Karpas-422 (cell line): ENCODE results near the gene PRR20B. TPM values are rescaled to one million over a fixed set of nuclear protein-coding genes. Genes with fewer than 3 reads are reported as not detected.
"Not testable (repeated sequence)": the region's sequence is repeated elsewhere in the genome, so short reads cannot be mapped to it uniquely, and the experiment has no call there.

Experiments
- DNase-seq: peaks from one replicate; pipeline ENCODE4 v3.0.0-alpha.2; 2015
- H2AFZ ChIP-seq: fragments of 200-600 bp; sonication (generic); 2 replicates; pipeline ENCODE4 v1.6.1; 2014; ENCODE audit warnings: antibody characterized with exemption, low read length, mixed read lengths
- H3K27ac ChIP-seq: fragments of 200-600 bp; sonication (generic); 2 replicates; pipeline ENCODE4 v1.5.1; 2014; ENCODE audit warnings: mild to moderate bottlenecking, low read length, moderate library complexity
- H3K27me3 ChIP-seq: fragments of 200-600 bp; sonication (generic); 2 replicates; pipeline ENCODE4 v1.6.1; 2014; ENCODE audit warnings: low read length, mixed read lengths
- H3K36me3 ChIP-seq: fragments of 200-600 bp; sonication (generic); 2 replicates; pipeline ENCODE4 v1.6.1; 2014; ENCODE audit warnings: low read length, mixed read lengths; ENCODE audit not compliant: insufficient read depth
- H3K4me1 ChIP-seq: fragments of 200-600 bp; sonication (generic); 2 replicates; pipeline ENCODE4 v1.6.1; 2014; ENCODE audit warnings: mild to moderate bottlenecking, low read length, mixed read lengths
- H3K4me2 ChIP-seq: fragments of 200-600 bp; sonication (generic); 2 replicates; pipeline ENCODE4 v1.6.1; 2014; ENCODE audit warnings: low read length, low read depth, mild to moderate bottlenecking; ENCODE audit not compliant: poor library complexity, severe bottlenecking
- H3K4me3 ChIP-seq: fragments of 200-600 bp; sonication (generic); 2 replicates; pipeline ENCODE4 v1.5.1; 2014; ENCODE audit warnings: mild to moderate bottlenecking, antibody characterized with exemption, low read length, mixed read lengths
- H3K79me2 ChIP-seq: fragments of 200-600 bp; sonication (generic); 2 replicates; pipeline ENCODE4 v1.6.1; 2014; ENCODE audit warnings: mild to moderate bottlenecking, low read length, mixed read lengths
- H3K9ac ChIP-seq: fragments of 200-600 bp; sonication (generic); 2 replicates; pipeline ENCODE4 v1.6.0; 2014; ENCODE audit warnings: low read length
- H3K9me2 ChIP-seq: fragments of 200-600 bp; sonication (generic), shearing (Covaris generic); replicated peaks from 2 replicates; pipeline ENCODE4 v1.6.0; 2014; ENCODE audit warnings: mild to moderate bottlenecking, low read length, moderate library complexity; ENCODE audit not compliant: insufficient read depth
- H3K9me3 ChIP-seq: fragments of 300-700, 200-600 bp; sonication (generic); 2 replicates; pipeline ENCODE4 v1.6.1; 2014; ENCODE audit warnings: low read length, mixed read lengths
- H4K20me1 ChIP-seq: fragments of 200-600 bp; sonication (generic); 2 replicates; pipeline ENCODE4 v1.6.1; 2014; ENCODE audit warnings: mild to moderate bottlenecking, antibody characterized with exemption, low read length, low read depth; ENCODE audit not compliant: insufficient read depth
- small RNA-seq: library from RNA; depleted of rRNA; stranded (forward); fragments of <200 nt; gene quantifications from one replicate; pipeline ENCODE3, GENCODE V24; 2014
- total RNA-seq: library from RNA; depleted of rRNA; stranded (reverse); fragments of >200 nt; shearing (Covaris generic); gene quantifications from 2 replicates; pipeline ENCODE4 v1.2.3, GENCODE V29; 2014; ENCODE audit warnings: low replicate concordance; rRNA removed

PRR20B gene
- total RNA-seq, 1 experiment from 2014 or later: not detected

DNA sequence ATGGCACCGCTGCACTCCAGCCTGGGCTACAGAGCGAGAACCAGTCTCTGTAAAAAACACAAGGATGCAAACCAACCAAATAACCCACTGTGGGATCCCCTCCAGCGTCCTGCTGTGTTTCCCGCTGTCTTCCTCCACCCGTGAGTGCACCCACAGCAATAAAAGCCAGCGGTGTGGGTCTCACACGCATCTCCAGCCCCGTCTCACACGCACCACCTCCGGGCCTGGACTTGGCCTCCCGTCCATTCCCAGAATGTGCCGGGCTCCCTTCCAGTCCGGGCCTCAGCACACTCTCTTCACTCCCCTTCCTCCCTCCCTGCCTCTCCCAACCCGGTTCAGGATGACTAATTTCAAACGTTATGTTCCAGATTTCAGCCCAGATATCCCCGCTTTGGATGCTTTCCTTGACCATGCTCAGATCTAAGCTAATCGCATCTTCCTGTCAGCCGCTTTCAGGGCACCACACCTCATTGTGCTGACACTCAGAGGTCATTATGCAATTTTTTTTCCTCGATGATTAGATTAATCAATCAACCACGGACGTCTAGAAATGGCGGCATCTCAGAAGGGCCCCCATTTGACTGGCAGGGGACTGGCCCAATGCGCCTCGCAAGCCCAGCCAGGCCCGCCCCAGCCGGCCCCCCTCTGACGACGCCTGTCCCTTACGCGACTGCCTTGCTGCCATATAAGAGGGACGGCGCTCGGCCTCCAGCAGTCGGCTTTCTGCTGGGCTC, 6.9 kb upstream of the PRR20B start, which contains the start of gene PRR20A:
PRR20A (plus strand) TSS at position 684 of the 734 bp plus-strand sequence. CDS start 387 bp downstream, outside the sequence.
- H3K4me1 ChIP-seq, H3K27ac ChIP-seq, H3K9me2 ChIP-seq, H3K4me3 ChIP-seq, DNase-seq, H4K20me1 ChIP-seq, H2AFZ ChIP-seq, H3K79me2 ChIP-seq, H3K9me3 ChIP-seq, H3K9ac ChIP-seq, H3K4me2 ChIP-seq, H3K27me3 ChIP-seq, H3K36me3 ChIP-seq: not testable (repeated sequence)

DNA sequence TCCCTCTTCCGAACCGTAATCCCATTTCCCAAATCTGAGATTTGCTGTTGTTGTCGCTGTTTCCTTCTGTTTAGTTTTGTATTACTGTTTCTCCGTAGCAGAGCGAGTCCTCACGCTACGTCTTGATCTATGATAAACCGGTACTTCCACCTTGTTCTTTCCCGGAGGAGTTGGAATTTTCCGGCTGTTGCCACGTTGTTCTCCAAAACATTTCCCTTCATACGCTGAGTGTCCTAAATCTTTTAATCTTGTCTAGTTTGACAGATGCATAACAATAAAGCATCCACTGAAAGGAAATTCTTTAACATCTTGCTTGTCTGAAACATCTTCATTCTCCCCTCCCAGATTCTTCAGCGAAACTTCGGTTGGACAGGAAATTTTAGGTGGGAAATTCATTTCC, 818 bp downstream of the PRR20B start:
- not testable (repeated sequence) for H3K9ac ChIP-seq, H3K9me2 ChIP-seq, H2AFZ ChIP-seq, H3K27me3 ChIP-seq, H4K20me1 ChIP-seq, H3K4me2 ChIP-seq, DNase-seq, H3K9me3 ChIP-seq, H3K4me3 ChIP-seq, H3K27ac ChIP-seq, H3K79me2 ChIP-seq, H3K36me3 ChIP-seq, H3K4me1 ChIP-seq

DNA sequence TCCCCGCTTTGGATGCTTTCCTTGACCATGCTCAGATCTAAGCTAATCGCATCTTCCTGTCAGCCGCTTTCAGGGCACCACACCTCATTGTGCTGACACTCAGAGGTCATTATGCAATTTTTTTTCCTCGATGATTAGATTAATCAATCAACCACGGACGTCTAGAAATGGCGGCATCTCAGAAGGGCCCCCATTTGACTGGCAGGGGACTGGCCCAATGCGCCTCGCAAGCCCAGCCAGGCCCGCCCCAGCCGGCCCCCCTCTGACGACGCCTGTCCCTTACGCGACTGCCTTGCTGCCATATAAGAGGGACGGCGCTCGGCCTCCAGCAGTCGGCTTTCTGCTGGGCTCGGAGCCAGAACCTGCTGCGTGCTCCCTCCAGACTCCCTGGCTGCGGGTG, 6.5 kb downstream of the PRR20B start, which contains the start of gene PRR20C:
PRR20C (plus strand) TSS at position 301 of the 400 bp plus-strand sequence. CDS start 387 bp downstream, outside the sequence.
- H4K20me1 ChIP-seq, H3K9ac ChIP-seq, H2AFZ ChIP-seq, H3K36me3 ChIP-seq, H3K79me2 ChIP-seq, H3K9me2 ChIP-seq, H3K9me3 ChIP-seq, H3K4me1 ChIP-seq, H3K27me3 ChIP-seq, H3K27ac ChIP-seq, H3K4me3 ChIP-seq, DNase-seq, H3K4me2 ChIP-seq: not testable (repeated sequence)

DNA sequence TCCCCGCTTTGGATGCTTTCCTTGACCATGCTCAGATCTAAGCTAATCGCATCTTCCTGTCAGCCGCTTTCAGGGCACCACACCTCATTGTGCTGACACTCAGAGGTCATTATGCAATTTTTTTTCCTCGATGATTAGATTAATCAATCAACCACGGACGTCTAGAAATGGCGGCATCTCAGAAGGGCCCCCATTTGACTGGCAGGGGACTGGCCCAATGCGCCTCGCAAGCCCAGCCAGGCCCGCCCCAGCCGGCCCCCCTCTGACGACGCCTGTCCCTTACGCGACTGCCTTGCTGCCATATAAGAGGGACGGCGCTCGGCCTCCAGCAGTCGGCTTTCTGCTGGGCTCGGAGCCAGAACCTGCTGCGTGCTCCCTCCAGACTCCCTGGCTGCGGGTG, 13.0 kb downstream of the PRR20B start, which contains the start of gene PRR20D:
PRR20D (plus strand) TSS at position 301 of the 400 bp plus-strand sequence. CDS start 387 bp downstream, outside the sequence.
- H3K4me3 ChIP-seq, H3K4me2 ChIP-seq, H3K9me3 ChIP-seq, H3K4me1 ChIP-seq, H2AFZ ChIP-seq, DNase-seq, H3K27ac ChIP-seq, H3K9me2 ChIP-seq, H3K36me3 ChIP-seq, H3K79me2 ChIP-seq, H3K9ac ChIP-seq, H4K20me1 ChIP-seq, H3K27me3 ChIP-seq: not testable (repeated sequence)

DNA sequence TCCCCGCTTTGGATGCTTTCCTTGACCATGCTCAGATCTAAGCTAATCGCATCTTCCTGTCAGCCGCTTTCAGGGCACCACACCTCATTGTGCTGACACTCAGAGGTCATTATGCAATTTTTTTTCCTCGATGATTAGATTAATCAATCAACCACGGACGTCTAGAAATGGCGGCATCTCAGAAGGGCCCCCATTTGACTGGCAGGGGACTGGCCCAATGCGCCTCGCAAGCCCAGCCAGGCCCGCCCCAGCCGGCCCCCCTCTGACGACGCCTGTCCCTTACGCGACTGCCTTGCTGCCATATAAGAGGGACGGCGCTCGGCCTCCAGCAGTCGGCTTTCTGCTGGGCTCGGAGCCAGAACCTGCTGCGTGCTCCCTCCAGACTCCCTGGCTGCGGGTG, 19.6 kb downstream of the PRR20B start, which contains the start of gene PRR20E:
PRR20E (plus strand) TSS at position 301 of the 400 bp plus-strand sequence. CDS start 387 bp downstream, outside the sequence.
- not testable (repeated sequence) for H3K9me2 ChIP-seq, H3K36me3 ChIP-seq, H2AFZ ChIP-seq, H3K4me2 ChIP-seq, H3K4me1 ChIP-seq, DNase-seq, H3K9me3 ChIP-seq, H3K4me3 ChIP-seq, H3K27me3 ChIP-seq, H3K79me2 ChIP-seq, H3K9ac ChIP-seq, H3K27ac ChIP-seq, H4K20me1 ChIP-seq

DNA sequence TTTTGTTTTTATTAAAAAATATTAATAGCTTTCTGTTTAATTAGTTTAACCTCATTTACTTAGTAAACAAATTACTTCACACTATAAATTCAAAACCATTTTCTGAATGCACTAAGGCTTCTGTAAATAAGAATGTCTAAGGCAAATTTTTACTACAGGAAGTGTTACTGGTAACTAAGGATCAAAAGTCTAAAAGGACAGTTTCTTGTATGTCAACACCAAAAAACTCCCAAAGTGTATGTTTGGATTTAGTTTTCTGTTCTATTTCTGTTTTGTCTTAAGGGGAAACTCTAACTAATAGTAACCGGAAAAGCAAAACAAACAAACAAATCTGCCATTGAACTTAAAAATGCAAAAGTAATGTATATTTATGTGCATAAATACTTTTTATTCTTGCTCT, 44.4 kb downstream of the PRR20B start:
- no peaks in the 10 kb centered on the region for H3K27me3 ChIP-seq
- no peak overlapping the region for H3K4me2 ChIP-seq
- no peaks in the 10 kb centered on the region for H3K36me3 ChIP-seq
- no peaks in the 10 kb centered on the region for H3K4me1 ChIP-seq
- H2AFZ ChIP-seq: no peak overlapping the region
- no peaks in the 10 kb centered on the region for H3K9me2 ChIP-seq
- no peak for DNase-seq
- no peak overlapping the region for H3K27ac ChIP-seq
- no peaks in the 10 kb centered on the region for H3K9me3 ChIP-seq
- no peaks in the 10 kb centered on the region for H3K79me2 ChIP-seq
- no peaks in the 10 kb centered on the region for H4K20me1 ChIP-seq
- H3K4me3 ChIP-seq: no peak overlapping the region
- no peak overlapping the region for H3K9ac ChIP-seq

Small RNA genes within 50 kb of the gene (small RNA-seq; reads per million reads assigned to genes)
- not detected for gene PRR20FP

Other genes with a start within 250 kb of the PRR20B start
- gene PRR20A, start 6.6 kb upstream of the PRR20B start, total RNA-seq: not detected in 2 replicates
- gene PRR20C, start 6.6 kb downstream of the PRR20B start, total RNA-seq: not detected in 2 replicates
- gene PRR20D, start 13.1 kb downstream of the PRR20B start, total RNA-seq: not detected in 2 replicates
- not detected in 2 replicates for gene PRR20E, start 19.7 kb downstream of the PRR20B start, total RNA-seq